ENCODE measurements around the gene PML. TPM values are rescaled to one million over a fixed set of nuclear protein-coding genes. Genes with fewer than 3 reads are reported as not detected.

The PML gene
- total and polyA plus RNA-seq, 12 donors, result 17.9 to 50.1 (median 22.5) TPM

- no peak for TF ChIP-seq CTCF (IDR thresholded peaks at IDR 0.05)
- H3K36me3 ChIP-seq, result peaks cover 0 to 15% (median 7%) of the 10 kb centered on the region in 9 donors
- DNase-seq (no peak), ATAC-seq (no peak)
- no peaks in the 10 kb centered on the region for H3K9me3 ChIP-seq
- no peaks in the 10 kb centered on the region for H3K27me3 ChIP-seq
- H3K4me1 ChIP-seq, result peaks cover 34 to 87% (median 84%) of the 10 kb centered on the region in 9 donors
- peak overlapping the region in 8 of 10 donors; percentile 91 to 100 (median 96) for H3K27ac ChIP-seq
- WGBS, 2 donors, result 93 to 95% methylated on average over 10 of the region's 10 CpGs
- H3K4me3 ChIP-seq, result peak overlapping the region in 8 of 10 donors; percentile 80 to 92 (median 84)
- intact Hi-C loops (cut with DNase I), result loop anchor here in 2 of 10 donors (5.0 to 10.0 kb wide), 2 partner anchors 44 to 51 kb away; no protein-coding TSS in a partner anchor
These were observed 1.1 kb upstream of the PML start for GRCh38 chr15:73993211-73993994.

GRCh38 chr15:73994912-73995622, 551 bp downstream of the PML start:
- intact Hi-C loops (cut with DNase I), result loop anchor here in 2 of 10 donors (5.0 to 10.0 kb wide), 2 partner anchors 42 to 50 kb away; no protein-coding TSS in a partner anchor
- TF ChIP-seq CTCF (IDR thresholded peaks at IDR 0.05), result no peak
- Histone ChIP-seq H3K4me1 (peaks cover 28 to 87% (median 79%) of the 10 kb centered on the region in 9 donors), H3K4me3 (peak overlapping the region; percentile 74 to 92 (median 83)), H3K27me3 (no peaks in the 10 kb centered on the region), H3K36me3 (peaks cover 0 to 26% (median 19%) of the 10 kb centered on the region in 9 donors), H3K27ac (peak overlapping the region; percentile 86 to 100 (median 95)), H3K9me3 (no peaks in the 10 kb centered on the region)
- ATAC-seq (peak in 5 of 8 donors; percentile 3 to 6 (median 4)), DNase-seq (peak in 1 of 2 donors; percentile 35)
- WGBS, 2 donors, result 1% methylated on average over 18 of the region's 18 CpGs

GRCh38 chr15:73996267-73996666, 1.8 kb downstream of the PML start:
- intact Hi-C loops (cut with DNase I), result loop anchor here in 1 of 10 donors (10.0 kb wide), 1 partner anchor 49 kb away; no protein-coding TSS in a partner anchor
- Histone ChIP-seq H3K36me3 (peaks cover 0 to 38% (median 19%) of the 10 kb centered on the region in 9 donors), H3K9me3 (no peaks in the 10 kb centered on the region), H3K27ac (peak overlapping the region; percentile 66 to 100 (median 95)), H3K4me3 (peak overlapping the region; percentile 74 to 92 (median 83)), H3K27me3 (no peaks in the 10 kb centered on the region), H3K4me1 (peaks cover 17 to 87% (median 79%) of the 10 kb centered on the region in 9 donors)
- TF ChIP-seq CTCF (IDR thresholded peaks at IDR 0.05), result no peak
- WGBS, 2 donors, result 39 to 45% methylated on average over 2 of the region's 2 CpGs
- no peak for DNase-seq
- no peak for ATAC-seq

GRCh38 chr15:73996939-73997338, 2.4 kb downstream of the PML start:
- Histone ChIP-seq H3K9me3 (no peaks in the 10 kb centered on the region), H3K4me1 (peaks cover 17 to 87% (median 80%) of the 10 kb centered on the region in 9 donors), H3K27ac (peak overlapping the region in 9 of 10 donors; percentile 2 to 100 (median 95)), H3K27me3 (no peaks in the 10 kb centered on the region), H3K36me3 (peaks cover 0 to 45% (median 20%) of the 10 kb centered on the region in 9 donors), H3K4me3 (peak overlapping the region in 9 of 10 donors; percentile 80 to 92 (median 83))
- WGBS, 2 donors, result 35 to 55% methylated on average over 5 of the region's 5 CpGs
- no peak for TF ChIP-seq CTCF (IDR thresholded peaks at IDR 0.05)
- intact Hi-C loops (cut with DNase I), result loop anchor here in 1 of 10 donors (10.0 kb wide), 1 partner anchor 48 kb away; no protein-coding TSS in a partner anchor
- ATAC-seq, result no peak
- peak in 1 of 2 donors; percentile 44 for DNase-seq
